Osteocyte (in vitro differentiated cells): ENCODE data around the gene KANSL3. TPM values are rescaled to one million over a fixed set of nuclear protein-coding genes. Genes with fewer than 3 reads are reported as not detected.

ENCODE experiments used
- DNase-seq: peaks from one replicate; pipeline ENCODE4 v3.0.0; 2021; ENCODE audit warnings: mixed read lengths; ENCODE audit not compliant: unreplicated experiment; ENCODE audit errors: extremely low spot score
- H3K27ac Mint-ChIP-seq: one replicate; pipeline ENCODE4 v1.8.0; 2021; ENCODE audit warnings: mild to moderate bottlenecking, mixed read lengths; ENCODE audit not compliant: unreplicated experiment
- H3K27me3 Mint-ChIP-seq: one replicate; pipeline ENCODE4 v1.8.0; 2021; ENCODE audit warnings: mixed read lengths; ENCODE audit not compliant: unreplicated experiment
- H3K36me3 Mint-ChIP-seq: one replicate; pipeline ENCODE4 v1.8.0; 2021; ENCODE audit warnings: mixed read lengths; ENCODE audit not compliant: unreplicated experiment
- H3K4me1 Mint-ChIP-seq: one replicate; pipeline ENCODE4 v1.8.0; 2021; ENCODE audit warnings: mixed read lengths; ENCODE audit not compliant: unreplicated experiment
- H3K4me3 Mint-ChIP-seq: one replicate; pipeline ENCODE4 v1.8.0; 2021; ENCODE audit warnings: mild to moderate bottlenecking, moderate library complexity, mixed read lengths; ENCODE audit not compliant: unreplicated experiment
- H3K9me3 Mint-ChIP-seq: one replicate; pipeline ENCODE4 v1.8.0; 2021; ENCODE audit warnings: mixed read lengths; ENCODE audit not compliant: unreplicated experiment
- total RNA-seq: library from RNA; stranded (reverse); gene quantifications from 2 replicates; pipeline ENCODE4 v1.2.1, GENCODE V29; 2021
- TF ChIP-seq, protein P1 (sequence below): fragments of 200-600 bp; sonication (generic); IDR thresholded peaks from 2 replicates; pipeline ENCODE4 v1.5.0; 2021; ENCODE audit warnings: antibody characterized with exemption, mild to moderate bottlenecking, moderate library complexity

KANSL3 gene
- total RNA-seq, 1 donor from 2014 or later, result 45.8 TPM

DNA sequence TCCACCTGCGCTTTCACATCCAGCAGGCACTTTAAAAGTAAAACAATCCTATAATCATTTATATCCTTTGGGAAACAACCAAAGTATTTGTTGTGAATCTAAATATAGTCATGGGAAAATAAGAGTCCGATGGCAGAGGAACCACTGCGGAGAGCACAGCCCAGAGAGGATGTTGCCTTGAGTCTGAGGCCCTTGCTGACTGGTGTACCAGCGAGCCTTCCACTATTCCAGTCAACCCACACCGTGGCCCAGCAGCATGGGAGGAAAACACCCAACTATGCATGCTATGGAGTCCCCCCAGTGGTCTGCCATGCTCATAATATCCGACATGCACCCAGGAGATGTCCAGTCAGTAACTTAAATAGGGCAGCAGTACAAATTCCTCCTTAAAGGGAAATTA lies 21.6 kb downstream of the KANSL3 start:
- TF ChIP-seq, protein P1, sequence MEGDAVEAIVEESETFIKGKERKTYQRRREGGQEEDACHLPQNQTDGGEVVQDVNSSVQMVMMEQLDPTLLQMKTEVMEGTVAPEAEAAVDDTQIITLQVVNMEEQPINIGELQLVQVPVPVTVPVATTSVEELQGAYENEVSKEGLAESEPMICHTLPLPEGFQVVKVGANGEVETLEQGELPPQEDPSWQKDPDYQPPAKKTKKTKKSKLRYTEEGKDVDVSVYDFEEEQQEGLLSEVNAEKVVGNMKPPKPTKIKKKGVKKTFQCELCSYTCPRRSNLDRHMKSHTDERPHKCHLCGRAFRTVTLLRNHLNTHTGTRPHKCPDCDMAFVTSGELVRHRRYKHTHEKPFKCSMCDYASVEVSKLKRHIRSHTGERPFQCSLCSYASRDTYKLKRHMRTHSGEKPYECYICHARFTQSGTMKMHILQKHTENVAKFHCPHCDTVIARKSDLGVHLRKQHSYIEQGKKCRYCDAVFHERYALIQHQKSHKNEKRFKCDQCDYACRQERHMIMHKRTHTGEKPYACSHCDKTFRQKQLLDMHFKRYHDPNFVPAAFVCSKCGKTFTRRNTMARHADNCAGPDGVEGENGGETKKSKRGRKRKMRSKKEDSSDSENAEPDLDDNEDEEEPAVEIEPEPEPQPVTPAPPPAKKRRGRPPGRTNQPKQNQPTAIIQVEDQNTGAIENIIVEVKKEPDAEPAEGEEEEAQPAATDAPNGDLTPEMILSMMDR, result no peak
- peaks cover 16% of the 10 kb centered on the region for H3K4me1 Mint-ChIP-seq
- no peak overlapping the region for H3K4me3 Mint-ChIP-seq
- no peaks in the 10 kb centered on the region for H3K27me3 Mint-ChIP-seq
- H3K27ac Mint-ChIP-seq, result peak overlapping the region; percentile 83
- DNase-seq, result no peak
- no peaks in the 10 kb centered on the region for H3K9me3 Mint-ChIP-seq
- peaks cover 32% of the 10 kb centered on the region for H3K36me3 Mint-ChIP-seq

DNA sequence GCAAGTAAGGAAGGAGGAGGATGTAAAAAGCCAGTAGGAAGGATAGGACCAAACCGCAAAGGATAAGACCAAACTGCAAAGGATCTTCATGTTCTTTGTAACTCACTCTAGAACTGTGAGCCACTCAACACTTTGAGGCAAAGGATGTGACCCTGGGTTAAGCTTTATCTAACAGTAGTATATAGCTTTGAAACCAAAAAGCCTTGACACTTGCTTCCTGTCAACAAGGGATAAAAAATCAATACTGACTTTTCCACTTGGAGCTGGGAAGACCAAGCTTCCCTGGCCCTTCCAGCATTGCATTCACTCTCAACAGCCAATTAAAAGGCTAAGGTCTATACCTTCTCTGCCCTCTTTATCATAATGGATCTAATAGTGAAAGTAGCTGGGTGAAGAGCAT lies 22.0 kb downstream of the KANSL3 start:
- TF ChIP-seq, protein P1, result no peak
- Mint-ChIP-seq H3K9me3 (no peaks in the 10 kb centered on the region), H3K36me3 (peaks cover 36% of the 10 kb centered on the region), H3K27me3 (no peaks in the 10 kb centered on the region), H3K4me1 (peaks cover 16% of the 10 kb centered on the region), H3K27ac (peak overlapping the region; percentile 12), H3K4me3 (no peak overlapping the region)
- DNase-seq, result no peak

DNA sequence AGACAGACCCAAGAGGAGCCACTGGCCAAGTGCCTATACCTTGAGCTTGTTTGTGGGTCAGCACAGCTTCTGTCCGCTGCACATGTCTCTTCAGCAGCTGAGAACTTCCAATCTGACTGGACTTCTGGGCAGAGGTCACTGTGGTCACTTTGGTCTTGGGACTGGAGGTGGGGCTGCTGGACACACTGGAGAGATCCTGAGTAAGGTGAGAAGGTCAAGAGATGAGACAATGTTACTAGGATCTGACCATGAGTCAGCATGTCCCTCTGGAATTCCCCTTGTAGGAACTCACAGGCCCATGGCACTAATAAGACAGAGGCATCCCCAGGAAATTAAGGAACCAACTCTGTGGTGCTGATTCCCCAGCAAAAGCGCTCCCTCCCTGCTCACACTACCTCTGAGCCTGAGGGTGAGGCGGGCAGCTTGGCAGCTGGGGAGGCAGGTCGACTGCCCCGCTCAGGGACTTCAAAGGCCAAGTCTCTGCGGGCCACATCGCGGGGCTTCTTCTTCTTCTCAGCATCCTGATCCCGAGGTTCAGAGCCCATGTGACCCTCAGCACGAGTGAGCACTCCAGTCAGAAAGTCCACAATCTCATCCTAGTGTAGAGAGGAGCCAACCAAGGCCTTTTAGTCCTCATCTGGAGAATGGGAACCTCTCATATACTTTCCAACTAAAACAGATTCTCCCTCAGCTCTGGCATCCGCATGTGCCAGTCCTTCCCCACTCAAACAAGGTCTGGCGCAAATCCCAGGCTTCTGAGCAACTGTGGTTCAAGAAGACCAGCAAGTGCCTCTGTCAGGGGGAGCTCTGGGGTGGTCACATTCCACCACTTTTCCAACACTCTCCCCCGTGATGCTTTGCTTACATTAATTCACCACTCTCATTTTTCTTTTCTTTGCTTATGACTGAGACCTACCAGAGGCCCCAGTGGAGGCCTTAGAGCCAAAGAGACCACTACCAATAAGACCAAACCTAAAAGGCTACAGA lies 29.4 kb downstream of the KANSL3 start:
- H3K9me3 Mint-ChIP-seq, result no peaks in the 10 kb centered on the region
- DNase-seq, result no peak
- H3K36me3 Mint-ChIP-seq, result peaks cover 79% of the 10 kb centered on the region
- H3K27ac Mint-ChIP-seq, result no peak overlapping the region
- TF ChIP-seq, protein P1, result no peak
- no peaks in the 10 kb centered on the region for H3K27me3 Mint-ChIP-seq
- no peak overlapping the region for H3K4me3 Mint-ChIP-seq
- H3K4me1 Mint-ChIP-seq, result no peaks in the 10 kb centered on the region

DNA sequence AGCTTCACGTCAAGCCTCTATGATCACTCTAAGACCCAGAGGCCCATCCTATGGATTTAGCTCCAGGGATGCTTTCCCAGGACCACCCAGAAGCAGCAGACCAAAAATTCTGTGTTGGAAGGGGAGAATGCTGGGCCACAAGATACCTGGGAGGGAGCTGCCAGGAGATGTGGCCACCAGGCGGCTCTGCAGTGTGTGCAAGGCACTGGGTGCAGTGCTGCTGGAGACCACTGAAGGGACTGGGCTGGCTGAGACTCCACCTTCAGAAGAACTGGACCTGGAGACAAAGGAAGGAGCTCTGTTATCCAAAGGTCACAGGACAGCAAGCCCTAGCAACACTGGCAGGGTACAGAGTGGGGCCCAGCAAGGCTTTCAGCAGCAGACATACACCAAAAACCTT lies 34.0 kb downstream of the KANSL3 start:
- Mint-ChIP-seq H3K9me3 (no peaks in the 10 kb centered on the region), H3K4me3 (no peak overlapping the region), H3K27me3 (no peaks in the 10 kb centered on the region), H3K27ac (no peak overlapping the region), H3K36me3 (peaks cover 79% of the 10 kb centered on the region), H3K4me1 (no peaks in the 10 kb centered on the region)
- no peak for DNase-seq
- TF ChIP-seq, protein P1, result peak; percentile 8

DNA sequence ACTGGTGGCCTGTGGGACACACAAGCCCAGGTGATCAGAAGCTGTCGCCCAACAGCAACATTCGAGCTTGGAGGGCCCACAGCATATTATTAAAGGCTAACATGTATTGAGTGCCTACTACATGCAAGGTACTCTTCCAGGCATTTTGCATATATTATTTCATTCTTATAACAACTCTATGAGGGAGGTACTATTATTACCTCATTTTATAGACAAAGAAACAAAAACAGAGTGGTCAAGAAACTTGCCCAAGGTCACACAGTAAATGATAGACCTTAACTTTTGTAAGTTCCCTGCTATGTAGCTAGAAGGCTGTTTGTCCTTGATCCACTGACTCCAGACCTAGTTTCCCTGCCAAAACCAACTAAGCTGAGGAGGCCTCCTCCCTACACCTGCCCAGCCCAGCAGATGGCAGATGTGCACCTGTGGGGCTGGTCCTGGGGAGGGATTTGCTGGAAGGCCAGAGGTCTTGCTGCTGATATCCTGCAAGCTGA lies 35.7 kb downstream of the KANSL3 start:
- TF ChIP-seq, protein P1, result no peak
- no peaks in the 10 kb centered on the region for H3K9me3 Mint-ChIP-seq
- no peaks in the 10 kb centered on the region for H3K27me3 Mint-ChIP-seq
- peaks cover 72% of the 10 kb centered on the region for H3K36me3 Mint-ChIP-seq
- no peak for DNase-seq
- no peak overlapping the region for H3K4me3 Mint-ChIP-seq
- no peak overlapping the region for H3K27ac Mint-ChIP-seq
- no peaks in the 10 kb centered on the region for H3K4me1 Mint-ChIP-seq
